Psoas muscle (tissue), 8 donors: ENCODE measurements around the gene LSM10. TPM values are rescaled to one million over a fixed set of nuclear protein-coding genes. Genes with fewer than 3 reads are reported as not detected.

Experiments
- ATAC-seq, 4 donors: fragments of 200-7000 bp; cut with Tn5 transposase; one replicate each; pipeline ENCODE4 v1.9.1; 2020; ENCODE audit warnings: moderate library complexity in 3 of 4, mild to moderate bottlenecking in 2 of 4
- DNase-seq, 2 donors: peaks; one replicate each; pipeline ENCODE4 v3.0.0-alpha.2; 2020
- H3K27ac ChIP-seq: fragments of 200-600 bp; one replicate; pipeline ENCODE4 v1.8.0; 2022
- H3K27me3 ChIP-seq, 3 donors: fragments of 200-600 bp in 1 of 3; one replicate each; pipeline versions ENCODE4 v1.6.1 to v1.8.0; 2013 to 2022; ENCODE audit warnings: low read length in 2 of 3, mild to moderate bottlenecking in 2 of 3, moderate library complexity in 1 of 3; ENCODE audit not compliant: insufficient read depth in 3 of 3
- H3K36me3 ChIP-seq, 2 donors: fragments of 200-600 bp in 1 of 2; one replicate each; pipeline versions ENCODE4 v1.6.1 to v1.8.0; 2013 to 2022; ENCODE audit warnings: low read depth in 1 of 2, mild to moderate bottlenecking in 1 of 2, moderate library complexity in 1 of 2; ENCODE audit not compliant: insufficient read depth in 1 of 2
- H3K4me1 ChIP-seq: fragments of 200-600 bp; one replicate; pipeline ENCODE4 v1.8.0; 2022
- H3K4me3 ChIP-seq: fragments of 200-600 bp; one replicate; pipeline ENCODE4 v1.8.0; 2022; ENCODE audit warnings: mild to moderate bottlenecking
- H3K9me3 ChIP-seq: fragments of 200-600 bp; one replicate; pipeline ENCODE4 v1.8.0; 2022
- WGBS, 3 donors: extraction: QIAGEN DNeasy Blood & Tissue Kit; methylation state at CpG; one replicate each; pipeline versions ENCODE4 v1.1.6 to v1.1.7; 2013; 5-methylcytosine and 5-hydroxymethylcytosine counted together
- intact Hi-C, 2 donors: fragments of 100-400 bp; cut with DNase I; formaldehyde crosslinking; loops; one replicate each; pipeline versions ENCODE4 v1.11.0 to v1.14.2; 2022
- polyA plus RNA-seq, 3 donors: library from polyadenylated mRNA; stranded (reverse); fragments of 200-250 nt; gene quantifications; one replicate each; pipeline ENCODE4 v1.2.3, GENCODE V29; 2013
- total RNA-seq, 4 donors: library from RNA; stranded (reverse); fragmentation: NEBNext Ultra II Directional in 2 of 4; extraction: Animal tissue kit (Norgen Biotek cat#: 25700) in 2 of 4; gene quantifications; one replicate each; pipeline versions ENCODE4 v1.2.1 to v1.2.4, GENCODE V29; 2021 to 2023
- TF ChIP-seq, protein P1 (sequence below): fragments of 200-600 bp; IDR thresholded peaks from one replicate; pipeline ENCODE4 v1.8.0; 2022; ENCODE audit warnings: antibody characterized with exemption
- donor health status: healthy with polysubstance abuse.
- donor health status: DM: no; HTN: no; CAD: no; lungs with moderate emphysema.
- donor health status: Bipolar disorder and iron deficiency.
- donor health status: healthy.
- donor health status: DM: yes; HTN: yes; CAD: no.
- donor health status: DM: no; HTN: no; CAD: no.
- donor health status: DM: no; HTN: no; CAD: no.
- donor health status: DM: yes; HTN: yes; CAD: no.

LSM10 gene
- total and polyA plus RNA-seq, 7 donors = 80.3 to 246 (median 102) TPM

DNA sequence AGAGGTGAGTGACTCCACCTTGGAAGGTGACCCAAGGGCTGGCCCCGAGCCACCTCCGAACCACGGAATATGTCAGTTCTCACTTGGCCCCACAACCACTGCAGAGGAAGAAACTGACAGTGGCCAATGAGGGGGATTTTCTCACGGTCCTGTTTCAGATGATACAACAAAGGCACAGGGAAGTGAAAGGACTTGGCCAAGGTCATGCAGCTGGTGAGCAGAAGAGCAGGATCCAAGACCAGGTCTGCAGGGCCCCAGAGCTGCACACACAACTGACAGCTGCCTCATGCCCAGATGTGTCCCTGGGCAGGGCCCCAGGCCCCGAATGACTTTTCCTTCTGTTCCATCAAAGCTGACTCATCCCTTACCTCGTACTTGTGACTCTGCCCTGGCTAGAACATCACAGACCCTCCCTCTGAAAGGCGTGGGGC lies 48.5 kb downstream of the LSM10 start:
- Histone ChIP-seq H3K4me1 (peaks cover 56% of the 10 kb centered on the region), H3K4me3 (no peak overlapping the region), H3K36me3 (peaks cover 11 to 95% of the 10 kb centered on the region in 2 donors), H3K9me3 (no peaks in the 10 kb centered on the region), H3K27me3 (no peaks in the 10 kb centered on the region), H3K27ac (peak overlapping the region; percentile 82)
- DNase-seq (peak in 1 of 2 donors; percentile 45), ATAC-seq (peak in 3 of 4 donors; percentile 23 to 47 (median 25))
- intact Hi-C loops = no loop called here
- TF ChIP-seq, protein P1, sequence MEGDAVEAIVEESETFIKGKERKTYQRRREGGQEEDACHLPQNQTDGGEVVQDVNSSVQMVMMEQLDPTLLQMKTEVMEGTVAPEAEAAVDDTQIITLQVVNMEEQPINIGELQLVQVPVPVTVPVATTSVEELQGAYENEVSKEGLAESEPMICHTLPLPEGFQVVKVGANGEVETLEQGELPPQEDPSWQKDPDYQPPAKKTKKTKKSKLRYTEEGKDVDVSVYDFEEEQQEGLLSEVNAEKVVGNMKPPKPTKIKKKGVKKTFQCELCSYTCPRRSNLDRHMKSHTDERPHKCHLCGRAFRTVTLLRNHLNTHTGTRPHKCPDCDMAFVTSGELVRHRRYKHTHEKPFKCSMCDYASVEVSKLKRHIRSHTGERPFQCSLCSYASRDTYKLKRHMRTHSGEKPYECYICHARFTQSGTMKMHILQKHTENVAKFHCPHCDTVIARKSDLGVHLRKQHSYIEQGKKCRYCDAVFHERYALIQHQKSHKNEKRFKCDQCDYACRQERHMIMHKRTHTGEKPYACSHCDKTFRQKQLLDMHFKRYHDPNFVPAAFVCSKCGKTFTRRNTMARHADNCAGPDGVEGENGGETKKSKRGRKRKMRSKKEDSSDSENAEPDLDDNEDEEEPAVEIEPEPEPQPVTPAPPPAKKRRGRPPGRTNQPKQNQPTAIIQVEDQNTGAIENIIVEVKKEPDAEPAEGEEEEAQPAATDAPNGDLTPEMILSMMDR = no peak
- 45 to 55% (median 54%) methylated on average over 7 of the region's 7 CpGs for WGBS, 3 donors

DNA sequence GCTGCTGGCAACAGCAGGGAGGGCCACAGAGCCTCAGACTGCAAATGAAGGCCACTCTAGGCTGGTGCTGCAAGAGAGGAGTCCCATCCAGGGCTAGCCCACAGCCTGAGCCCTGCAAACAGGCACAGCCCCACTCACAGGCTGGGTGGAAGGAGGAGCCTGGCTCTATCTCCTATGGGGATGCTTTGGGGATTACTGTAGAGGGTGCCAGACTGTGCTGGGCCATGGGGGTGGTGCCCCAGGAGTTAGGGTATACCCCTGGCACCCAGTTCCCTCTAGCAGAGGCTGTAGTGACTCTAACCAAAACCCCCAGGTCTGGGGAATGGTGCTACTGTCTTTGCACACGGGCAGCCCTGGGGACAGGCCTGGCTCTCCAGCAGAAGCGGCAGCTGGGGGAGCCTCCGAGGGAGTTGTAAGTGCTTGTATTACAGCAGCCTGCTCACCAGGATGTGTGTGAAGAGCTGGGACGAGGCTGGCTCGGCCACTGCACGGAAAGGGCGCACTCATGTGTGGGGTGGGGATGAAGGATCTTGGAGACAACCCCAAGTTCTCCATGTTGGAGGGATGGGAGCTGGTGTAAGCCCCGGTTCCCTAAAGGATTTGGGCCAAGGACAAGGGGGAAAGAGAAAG lies 50.9 kb downstream of the LSM10 start:
- ATAC-seq = no peak
- 79 to 90% (median 86%) methylated on average over 8 of the region's 8 CpGs for WGBS, 3 donors
- Histone ChIP-seq H3K27me3 (no peaks in the 10 kb centered on the region), H3K9me3 (no peaks in the 10 kb centered on the region), H3K4me1 (peaks cover 59% of the 10 kb centered on the region), H3K36me3 (peaks cover 14 to 90% of the 10 kb centered on the region in 2 donors), H3K4me3 (no peak overlapping the region), H3K27ac (peak overlapping the region; percentile 78)
- intact Hi-C loops = no loop called here
- TF ChIP-seq, protein P1 = no peak
- DNase-seq = peak in 1 of 2 donors; percentile 27

DNA sequence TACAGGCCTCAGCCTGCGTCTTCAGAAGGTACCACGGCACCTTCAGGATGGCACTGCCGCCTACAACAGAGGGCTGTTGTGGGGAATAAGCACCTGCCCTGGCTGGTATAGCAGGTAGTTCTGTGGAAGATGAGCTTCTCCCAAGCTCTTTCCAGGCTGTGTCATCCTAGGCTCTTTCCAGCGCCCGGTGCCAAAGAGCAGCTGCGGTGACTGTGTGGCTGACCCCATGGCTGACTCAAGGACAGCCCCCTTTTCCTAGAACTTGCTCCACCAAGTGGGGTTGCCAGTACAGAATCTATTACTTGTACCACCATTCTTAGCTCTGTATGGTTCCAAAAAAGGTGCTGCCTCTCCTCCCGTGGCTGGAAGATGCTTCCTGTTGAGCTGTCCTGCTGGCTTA lies 52.4 kb downstream of the LSM10 start:
- intact Hi-C loops = no loop called here
- no peak overlapping the region for H3K4me3 ChIP-seq
- ATAC-seq (peak; percentile 29 to 54 (median 42)), DNase-seq (peak in 1 of 2 donors; percentile 69)
- H3K27ac ChIP-seq = peak overlapping the region; percentile 78
- 38 to 54% (median 40%) methylated on average over 7 of the region's 7 CpGs for WGBS, 3 donors
- TF ChIP-seq, protein P1 = no peak
- H3K27me3 ChIP-seq = no peaks in the 10 kb centered on the region
- H3K4me1 ChIP-seq = peaks cover 46% of the 10 kb centered on the region
- peaks cover 14 to 92% of the 10 kb centered on the region in 2 donors for H3K36me3 ChIP-seq
- no peaks in the 10 kb centered on the region for H3K9me3 ChIP-seq

DNA sequence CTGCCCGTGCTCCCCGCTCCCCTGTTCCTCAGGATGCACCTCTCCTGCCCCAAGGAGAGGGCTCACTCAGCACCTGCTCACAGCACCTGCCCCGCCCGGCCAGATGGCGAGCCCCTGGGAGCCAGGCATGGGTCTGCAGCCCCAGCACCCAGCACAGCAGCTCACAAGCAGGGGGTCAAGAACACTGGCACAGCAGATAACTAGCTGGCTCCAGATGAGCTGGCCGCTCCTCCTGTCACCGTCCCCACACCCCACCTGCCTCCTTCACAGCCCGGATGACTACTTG lies 53.4 kb downstream of the LSM10 start:
- DNase-seq (peak in 1 of 2 donors; percentile 39), ATAC-seq (no peak)
- Histone ChIP-seq H3K27me3 (no peaks in the 10 kb centered on the region), H3K9me3 (no peaks in the 10 kb centered on the region), H3K4me3 (no peak overlapping the region), H3K27ac (peak overlapping the region; percentile 78), H3K4me1 (peaks cover 36% of the 10 kb centered on the region), H3K36me3 (peaks cover 14 to 94% of the 10 kb centered on the region in 2 donors)
- TF ChIP-seq, protein P1 = no peak
- WGBS, 3 donors = 81 to 92% (median 92%) methylated on average over 8 of the region's 8 CpGs
- intact Hi-C loops = loop anchor here in 1 of 2 donors (5.0 kb wide), 1 partner anchor 78 kb away; no protein-coding TSS in a partner anchor
